GM18907 (cell line): ENCODE data around the gene KRTAP4-9.
"Not testable (repeated sequence)": the region's sequence is repeated elsewhere in the genome, so short reads cannot be mapped to it uniquely, and the experiment has no call there.

Experiments
- ATAC-seq: cut with Tn5 transposase; IDR thresholded peaks from one replicate; pipeline ENCODE4 v1.9.1; 2021; ENCODE audit warnings: mild to moderate bottlenecking, moderate library complexity; ENCODE audit not compliant: unreplicated experiment

Gene KRTAP4-9

DNA sequence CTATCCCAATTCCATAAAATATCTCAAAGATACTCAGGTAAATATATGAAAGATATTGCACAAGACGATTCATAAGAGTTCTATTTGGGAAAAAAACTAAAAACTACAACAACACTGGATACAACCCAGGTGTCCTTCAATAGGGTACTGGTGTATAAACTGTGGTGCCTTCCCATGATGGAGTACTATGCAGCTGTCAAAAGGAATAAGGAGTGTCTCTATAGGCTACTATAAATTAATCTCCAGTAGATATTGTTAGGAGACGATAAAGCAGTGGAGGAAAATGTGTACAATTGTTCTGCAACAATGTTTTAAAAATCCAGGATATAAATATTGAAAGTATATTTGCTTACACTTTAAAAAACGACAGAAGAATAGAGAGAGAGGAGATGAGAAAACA is 21.2 kb downstream of the KRTAP4-9 start:
- ATAC-seq, result no peak

DNA sequence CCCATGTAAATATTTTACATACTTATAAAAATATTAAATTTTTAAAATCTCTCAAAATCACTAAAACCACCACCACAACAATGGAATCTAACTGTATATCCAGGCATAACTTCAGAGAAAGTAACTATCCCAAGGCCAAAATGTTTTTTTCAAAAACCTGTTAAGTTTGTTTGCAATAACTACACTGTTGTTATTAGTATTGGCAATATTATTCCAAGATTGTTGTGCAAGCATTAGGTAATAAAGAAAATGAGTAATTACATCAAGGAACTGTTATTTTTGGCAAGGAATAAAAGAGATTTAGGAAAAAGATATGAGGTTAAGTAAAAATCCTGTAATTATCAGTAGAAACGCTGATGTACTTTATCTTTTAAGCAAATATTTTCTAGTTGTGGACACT is 22.2 kb downstream of the KRTAP4-9 start:
- ATAC-seq, result no peak

DNA sequence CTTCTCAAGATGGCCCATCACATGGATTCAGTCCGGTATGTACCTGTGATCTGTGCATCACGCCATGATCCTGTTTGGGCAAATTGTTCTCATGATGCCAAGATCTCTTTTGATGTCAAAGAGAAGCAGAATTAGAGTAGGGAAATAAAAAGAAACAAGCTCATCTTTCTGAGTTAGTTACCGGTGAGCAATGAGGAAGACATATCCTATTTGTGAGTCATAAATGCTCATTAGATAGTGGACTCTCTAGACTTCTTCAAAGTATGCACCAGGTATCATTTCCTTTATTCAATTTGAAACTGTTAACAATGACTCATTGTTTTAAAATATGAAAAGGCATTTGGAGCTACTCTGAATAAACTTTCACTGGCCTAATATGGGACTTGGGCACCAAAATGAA is 26.8 kb downstream of the KRTAP4-9 start:
- ATAC-seq, result no peak

DNA sequence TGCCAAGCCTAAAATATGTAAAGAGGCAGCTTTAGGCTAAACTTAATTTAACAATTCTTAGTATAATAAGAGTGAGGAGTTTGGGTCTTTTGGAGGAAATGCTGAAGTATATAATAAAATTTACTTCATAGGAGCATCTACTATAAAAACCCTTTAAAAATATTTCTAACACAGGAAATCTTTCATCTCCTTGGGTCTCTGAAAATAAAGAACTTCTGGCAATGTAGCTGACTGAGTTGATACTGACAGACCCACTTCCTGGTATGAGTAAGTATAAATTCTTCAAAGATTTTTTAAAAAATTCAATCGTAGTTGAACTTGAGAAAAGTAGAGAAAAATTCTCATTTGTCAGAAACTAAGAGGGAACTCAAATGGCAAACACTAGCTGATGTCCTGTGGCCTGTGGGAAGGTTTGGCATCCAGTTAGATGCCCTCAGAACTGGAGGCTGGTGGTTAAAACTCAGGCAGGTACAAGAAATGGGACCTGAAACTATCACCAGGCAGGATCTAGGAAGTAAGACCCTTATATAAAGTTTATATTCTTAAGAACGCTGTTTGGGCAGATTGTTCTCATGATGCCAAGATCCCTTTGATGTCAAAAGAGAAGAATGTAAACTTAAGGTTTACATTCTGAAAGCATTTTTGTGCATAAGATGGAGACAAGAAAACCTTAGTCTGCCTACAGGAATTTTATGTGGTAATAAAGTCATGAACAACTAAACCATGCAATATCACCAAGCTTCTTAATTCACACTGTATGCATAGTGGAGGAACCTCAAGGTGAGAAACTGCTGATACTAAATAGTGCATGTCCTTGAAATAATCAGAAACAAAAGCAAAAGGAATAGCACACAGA is 28.9 kb downstream of the KRTAP4-9 start:
- no peak for ATAC-seq

DNA sequence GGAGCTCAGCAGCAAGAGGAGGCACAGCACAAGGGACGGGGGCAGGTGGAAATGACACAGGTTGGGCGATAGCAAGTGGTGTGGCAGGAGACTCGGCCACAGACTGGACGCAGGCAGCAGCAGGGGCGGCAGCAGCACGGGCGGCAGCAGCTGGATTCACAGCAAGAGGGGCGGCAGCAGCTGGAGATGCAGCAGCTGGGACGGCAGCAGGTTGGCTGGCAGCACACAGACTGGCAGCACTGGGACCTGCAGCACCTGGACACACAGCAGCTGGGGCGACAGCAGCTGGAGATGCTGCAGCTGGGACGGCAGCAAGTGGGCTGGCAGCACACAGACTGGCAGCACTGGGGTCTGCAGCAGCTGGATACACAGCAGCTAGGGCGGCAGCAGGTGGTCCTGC is 34.7 kb downstream of the KRTAP4-9 start:
- not testable (repeated sequence) for ATAC-seq

DNA sequence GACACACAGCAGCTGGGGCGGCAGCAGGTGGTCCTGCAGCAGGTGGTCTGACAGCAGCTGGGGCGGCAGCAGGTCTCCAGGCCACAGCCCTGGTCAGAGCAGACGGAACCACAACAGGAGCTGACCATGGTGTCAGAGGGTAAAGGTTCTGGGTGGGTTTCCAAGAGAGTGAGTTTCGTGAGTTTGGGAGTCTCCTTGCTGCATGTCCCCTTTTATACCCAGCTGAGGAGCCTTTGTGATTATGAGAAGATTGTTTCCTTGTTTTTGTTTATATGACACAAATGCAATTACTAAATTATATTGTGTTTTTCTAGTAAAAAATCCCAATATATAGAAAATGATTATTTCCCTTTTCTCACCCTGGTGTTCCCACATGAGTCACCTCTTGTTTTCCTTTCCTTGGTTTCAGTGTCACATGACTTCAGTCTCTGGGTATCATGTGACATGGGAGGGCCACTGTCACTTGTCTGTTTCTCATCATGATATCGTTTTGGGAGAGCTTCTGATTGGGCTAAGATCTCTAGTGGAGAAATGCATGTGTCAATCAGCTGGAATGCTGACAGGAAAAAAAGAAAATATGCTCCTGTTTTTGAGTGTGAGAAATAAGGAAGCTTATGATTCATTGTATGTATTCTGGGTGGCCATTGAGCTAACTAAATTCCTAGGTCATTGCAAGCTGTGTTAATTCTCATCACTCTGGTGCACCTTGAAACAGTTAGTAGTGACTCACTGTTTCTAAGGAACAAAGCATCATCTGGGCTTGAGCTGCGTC is 35.4 kb downstream of the KRTAP4-9 start, which contains the start of gene KRTAP4-6:
Gene KRTAP4-6 (minus strand): TSS at position 185 of the 772 bp plus-strand sequence. CDS start 57 bp downstream, at position 128.
- no peak for ATAC-seq

DNA sequence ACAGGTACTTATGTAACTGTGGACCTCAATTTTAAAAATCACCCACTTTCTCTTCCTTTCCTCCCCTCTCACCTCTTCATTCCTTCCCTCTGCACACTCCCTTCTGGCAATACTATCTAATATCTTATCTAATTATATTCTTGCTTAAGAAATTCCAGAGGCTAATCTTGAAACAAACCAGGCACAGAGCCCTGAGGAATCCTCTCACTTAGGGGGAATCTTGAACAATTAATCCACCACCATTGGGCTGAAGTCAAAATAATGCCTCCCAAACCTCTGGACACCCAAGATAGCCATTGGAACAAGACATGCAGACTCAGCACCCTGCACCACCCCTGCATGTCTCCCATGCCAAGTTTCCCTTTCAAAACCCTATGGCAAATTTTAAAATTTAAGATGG is 36.2 kb downstream of the KRTAP4-9 start:
- no peak for ATAC-seq

DNA sequence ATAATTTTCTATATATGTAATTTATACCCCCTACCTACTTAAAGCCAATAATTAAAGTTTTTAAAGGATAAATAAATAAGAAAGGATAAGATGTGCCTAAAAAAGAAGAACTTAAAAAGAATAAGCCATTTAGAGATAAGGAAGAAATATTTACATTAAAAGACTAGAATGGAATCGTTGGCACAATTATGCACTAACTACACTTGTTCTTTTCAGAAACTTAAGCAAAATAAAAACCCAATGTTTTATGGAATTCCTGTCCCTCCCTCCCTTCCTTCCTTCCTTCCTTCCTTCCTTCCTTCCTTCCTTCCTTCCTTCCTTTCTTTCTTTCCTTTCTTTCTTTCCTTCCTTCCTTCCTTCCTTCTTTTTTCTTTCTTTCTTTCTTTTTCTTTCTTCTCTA is 39.7 kb downstream of the KRTAP4-9 start:
- ATAC-seq, result no peak

DNA sequence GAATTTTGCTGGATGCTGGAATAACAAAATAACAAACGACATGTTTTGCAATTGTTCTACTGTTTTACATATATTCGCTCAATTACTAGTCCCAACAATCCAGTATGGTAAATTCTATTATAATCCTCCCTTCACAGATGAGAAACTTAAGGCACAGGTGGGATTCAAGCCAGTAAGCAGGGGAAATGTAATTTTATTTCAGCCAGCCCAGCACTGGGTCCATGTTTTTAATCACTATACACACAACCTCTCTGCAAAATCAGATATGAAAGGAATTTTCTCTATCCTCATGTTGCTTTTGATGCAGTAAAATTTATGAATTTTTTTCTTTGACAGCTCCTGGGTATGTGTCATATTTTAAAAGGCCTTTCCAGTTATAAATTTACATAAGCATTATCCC is 40.1 kb downstream of the KRTAP4-9 start:
- no peak for ATAC-seq

DNA sequence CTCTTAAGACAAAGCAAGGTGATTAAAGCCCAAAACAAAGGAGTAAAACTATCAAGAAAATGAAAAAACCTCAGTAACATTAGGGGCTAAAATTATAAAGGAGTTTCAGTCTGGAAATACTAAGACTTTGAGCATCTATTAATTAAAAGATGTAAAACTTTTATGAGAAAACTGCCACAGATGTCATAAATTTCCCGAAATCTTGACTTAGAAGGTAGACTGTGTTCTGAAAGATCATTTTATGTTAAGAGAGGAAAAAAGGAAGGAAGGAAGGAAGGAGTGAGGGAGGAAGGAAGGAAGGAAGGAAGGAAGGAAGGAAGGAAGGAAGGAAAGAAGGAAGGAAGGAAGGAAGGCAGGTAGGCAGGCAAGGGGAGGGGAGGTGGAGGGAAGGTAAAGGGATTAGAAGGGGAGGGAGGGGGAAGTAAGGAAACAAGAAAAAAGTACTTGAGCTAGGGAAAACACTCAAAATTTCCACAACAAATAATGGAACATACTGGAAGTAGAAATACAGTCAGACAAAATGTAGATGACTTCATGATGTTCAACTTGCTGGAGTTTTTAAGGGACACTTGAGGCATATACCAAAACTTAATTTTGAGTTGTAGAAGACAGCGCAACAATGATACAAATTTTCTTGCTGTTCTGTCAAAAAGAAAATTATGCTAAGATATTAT is 42.5 kb downstream of the KRTAP4-9 start:
- no peak for ATAC-seq

DNA sequence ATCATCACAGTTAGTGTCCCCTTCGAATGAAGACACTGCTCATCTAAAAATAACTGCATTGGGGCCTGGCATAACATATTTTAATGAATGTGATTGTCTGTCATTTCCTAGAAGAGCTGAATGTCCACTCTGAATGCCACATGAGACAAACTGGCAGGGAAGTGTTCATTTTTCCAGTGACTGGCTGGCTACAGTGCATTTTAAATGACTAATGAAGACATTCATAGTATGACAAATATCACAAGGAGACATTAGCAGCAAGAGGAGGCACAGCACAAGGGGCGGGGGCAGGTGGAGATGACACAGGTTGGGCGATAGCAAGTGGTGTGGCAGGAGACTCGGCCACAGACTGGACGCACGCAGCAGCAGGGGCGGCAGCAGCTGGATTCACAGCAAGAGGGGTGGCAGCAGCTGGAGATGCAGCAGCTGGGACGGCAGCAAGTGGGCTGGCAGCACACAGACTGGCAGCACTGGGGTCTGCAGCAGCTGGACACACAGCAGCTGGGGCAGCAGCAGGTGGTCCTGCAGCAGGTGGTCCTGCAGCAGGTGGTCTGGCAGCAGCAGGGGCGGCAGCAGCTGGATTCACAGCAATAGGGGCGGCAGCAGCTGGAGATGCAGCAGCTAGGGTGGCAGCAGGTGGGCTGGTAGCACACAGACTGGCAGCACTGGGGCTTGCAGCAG is 43.9 kb downstream of the KRTAP4-9 start:
- not testable (repeated sequence) for ATAC-seq

DNA sequence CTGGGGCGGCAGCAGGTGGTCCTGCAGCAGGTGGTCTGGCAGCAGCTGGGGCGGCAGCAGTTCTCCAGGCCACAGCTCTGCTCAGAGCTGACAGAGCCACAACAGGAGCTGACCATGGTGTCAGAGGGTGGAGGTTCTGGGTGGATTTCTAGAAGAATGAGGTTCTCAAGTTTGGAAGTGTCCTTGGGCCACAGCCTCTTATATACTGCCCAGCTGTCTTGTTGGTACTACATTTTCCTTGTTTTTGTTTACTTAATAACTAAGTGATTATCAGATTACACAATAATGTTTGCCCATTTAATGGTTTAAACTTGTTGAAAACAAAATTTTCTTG is 44.4 kb downstream of the KRTAP4-9 start, which contains the start of gene KRTAP4-5:
Gene KRTAP4-5 (minus strand): TSS at position 174 of the 334 bp plus-strand sequence. CDS start 58 bp downstream, at position 116.
- no peak for ATAC-seq

DNA sequence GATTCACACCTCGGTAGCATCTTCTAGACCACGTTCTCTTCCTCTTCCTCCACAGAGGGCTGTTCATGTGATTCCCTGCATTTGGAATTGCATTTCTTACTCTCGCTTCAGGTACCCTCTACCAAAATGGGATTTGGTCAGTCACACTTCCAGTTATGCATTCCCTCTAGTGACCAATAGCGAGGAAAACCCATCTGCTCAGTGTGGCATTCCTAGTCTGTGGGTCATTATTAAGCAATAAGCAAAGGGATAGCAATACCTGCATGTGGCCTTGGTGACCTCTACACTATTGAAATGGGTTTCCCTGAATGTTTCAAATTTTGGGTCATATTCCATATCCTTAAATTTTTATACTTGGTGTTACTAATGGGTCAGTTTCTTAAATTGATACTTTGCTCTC is 44.8 kb downstream of the KRTAP4-9 start:
- no peak for ATAC-seq

DNA sequence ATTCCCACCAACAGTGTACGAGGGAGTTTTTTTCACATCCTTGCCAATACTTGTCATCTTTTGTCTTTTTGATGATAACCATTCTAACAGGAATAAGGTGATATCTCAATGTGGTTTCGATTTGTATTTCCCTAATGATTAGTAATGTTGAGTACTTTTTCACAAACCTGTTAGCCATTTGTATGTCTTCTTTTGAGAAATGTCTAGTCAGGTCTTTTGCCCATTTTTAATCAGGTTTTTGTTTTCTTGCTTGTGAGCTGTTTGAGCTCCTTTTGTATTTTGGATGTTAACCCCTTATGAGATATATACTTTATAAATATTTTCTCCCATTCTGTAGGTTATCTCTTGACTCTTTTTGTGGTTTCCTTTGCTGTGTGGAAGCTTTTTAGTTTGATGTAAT is 46.3 kb downstream of the KRTAP4-9 start:
- ATAC-seq, result no peak

DNA sequence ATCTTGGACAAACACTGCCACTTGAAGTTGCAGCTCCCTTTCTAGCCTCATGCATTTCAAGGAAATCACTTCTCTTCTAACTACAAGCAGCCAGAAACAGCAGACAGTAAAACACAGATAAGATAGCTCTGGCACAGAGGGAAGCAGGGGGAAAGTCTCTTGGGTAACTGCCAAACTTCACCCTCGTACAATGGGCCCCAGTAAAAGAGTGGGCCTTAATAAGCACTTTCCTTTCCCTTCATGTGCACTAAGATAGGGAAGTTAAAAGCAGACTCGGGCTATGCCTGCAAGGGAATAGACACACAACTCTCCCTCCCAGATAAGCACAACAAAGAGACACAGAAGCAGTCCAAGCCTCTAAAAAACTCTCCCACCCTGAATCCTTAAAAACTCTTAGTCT is 48.7 kb downstream of the KRTAP4-9 start:
- ATAC-seq, result no peak
